Neuron (in vitro differentiated cells): ENCODE results near the gene CDH2.

Experiments used
- H2AFZ ChIP-seq: one replicate; pipeline ENCODE4 v1.6.1; 2013; ENCODE audit warnings: low read depth, mild to moderate bottlenecking, inconsistent platforms, low read length, moderate library complexity
- H3K27me3 ChIP-seq: one replicate; pipeline ENCODE4 v1.6.1; 2013; ENCODE audit warnings: low read length; ENCODE audit not compliant: insufficient read depth
- H3K36me3 ChIP-seq: one replicate; pipeline ENCODE4 v1.6.1; 2013; ENCODE audit warnings: low read length; ENCODE audit not compliant: insufficient read depth
- H3K4me1 ChIP-seq: one replicate; pipeline ENCODE4 v1.6.1; 2013; ENCODE audit warnings: low read length; ENCODE audit not compliant: insufficient read depth
- H3K4me3 ChIP-seq: 2 replicates; pipeline ENCODE4 v1.5.1; 2013; ENCODE audit warnings: mild to moderate bottlenecking, low read length, moderate library complexity
- H3K9me3 ChIP-seq: one replicate; pipeline ENCODE4 v1.6.1; 2013; ENCODE audit warnings: low read length

Gene CDH2

GRCh38 chr18:28114472-28114871, 62.5 kb downstream of the CDH2 start:
- Histone ChIP-seq H3K9me3 (no peaks in the 10 kb centered on the region), H3K27me3 (no peaks in the 10 kb centered on the region), H3K4me1 (peaks cover 31% of the 10 kb centered on the region), H2AFZ (no peak overlapping the region), H3K36me3 (peaks cover 20% of the 10 kb centered on the region), H3K4me3 (no peak overlapping the region)

- peaks cover 35% of the 10 kb centered on the region for H3K4me1 ChIP-seq
- H2AFZ ChIP-seq: no peak overlapping the region
- peaks cover 17% of the 10 kb centered on the region for H3K36me3 ChIP-seq
- no peaks in the 10 kb centered on the region for H3K27me3 ChIP-seq
- no peak overlapping the region for H3K4me3 ChIP-seq
- H3K9me3 ChIP-seq: no peaks in the 10 kb centered on the region
Observed at GRCh38 chr18:28113271-28114029, 63.5 kb downstream of the CDH2 start.

- H3K4me3 ChIP-seq: no peak overlapping the region
Observed at GRCh38 chr18:28112056-28112470, 64.9 kb downstream of the CDH2 start.

GRCh38 chr18:28110924-28111323, 66.0 kb downstream of the CDH2 start:
- H3K9me3 ChIP-seq: no peaks in the 10 kb centered on the region
- H3K27me3 ChIP-seq: no peaks in the 10 kb centered on the region
- peaks cover 19% of the 10 kb centered on the region for H3K36me3 ChIP-seq
- no peak overlapping the region for H3K4me3 ChIP-seq
- no peak overlapping the region for H2AFZ ChIP-seq
- peaks cover 38% of the 10 kb centered on the region for H3K4me1 ChIP-seq

More at GRCh38 chr18:28112056-28112470, 64.9 kb downstream of the CDH2 start:
- H3K27me3 ChIP-seq: no peaks in the 10 kb centered on the region
- H3K4me1 ChIP-seq: peaks cover 38% of the 10 kb centered on the region
- H2AFZ ChIP-seq: no peak overlapping the region
- no peaks in the 10 kb centered on the region for H3K9me3 ChIP-seq
- peaks cover 17% of the 10 kb centered on the region for H3K36me3 ChIP-seq

GRCh38 chr18:28109781-28110560, 67.0 kb downstream of the CDH2 start:
- peaks cover 22% of the 10 kb centered on the region for H3K36me3 ChIP-seq
- H3K4me1 ChIP-seq: peaks cover 34% of the 10 kb centered on the region
- H3K27me3 ChIP-seq: no peaks in the 10 kb centered on the region
- H3K4me3 ChIP-seq: no peak overlapping the region
- no peaks in the 10 kb centered on the region for H3K9me3 ChIP-seq
- H2AFZ ChIP-seq: no peak overlapping the region

- H3K9me3 ChIP-seq: no peaks in the 10 kb centered on the region
- no peak overlapping the region for H2AFZ ChIP-seq
- no peak overlapping the region for H3K4me3 ChIP-seq
- H3K4me1 ChIP-seq: peaks cover 28% of the 10 kb centered on the region
- no peaks in the 10 kb centered on the region for H3K27me3 ChIP-seq
- peaks cover 28% of the 10 kb centered on the region for H3K36me3 ChIP-seq
Observed at GRCh38 chr18:28108814-28109213, 68.1 kb downstream of the CDH2 start.

GRCh38 chr18:28108254-28108653, 68.7 kb downstream of the CDH2 start:
- peaks cover 28% of the 10 kb centered on the region for H3K4me1 ChIP-seq
- H3K36me3 ChIP-seq: peaks cover 28% of the 10 kb centered on the region
- no peaks in the 10 kb centered on the region for H3K9me3 ChIP-seq
- no peak overlapping the region for H3K4me3 ChIP-seq
- H2AFZ ChIP-seq: no peak overlapping the region
- H3K27me3 ChIP-seq: no peaks in the 10 kb centered on the region

- Histone ChIP-seq H3K36me3 (peaks cover 41% of the 10 kb centered on the region), H2AFZ (no peak overlapping the region), H3K9me3 (peaks cover 6% of the 10 kb centered on the region), H3K4me1 (no peaks in the 10 kb centered on the region), H3K27me3 (no peaks in the 10 kb centered on the region), H3K4me3 (no peak overlapping the region)
Observed at GRCh38 chr18:28099237-28099636, 77.7 kb downstream of the CDH2 start.

- H3K4me3 ChIP-seq: no peak overlapping the region
- peaks cover 2% of the 10 kb centered on the region for H3K4me1 ChIP-seq
- H3K9me3 ChIP-seq: peaks cover 6% of the 10 kb centered on the region
- peaks cover 42% of the 10 kb centered on the region for H3K36me3 ChIP-seq
- H2AFZ ChIP-seq: no peak overlapping the region
- H3K27me3 ChIP-seq: no peaks in the 10 kb centered on the region
Observed at GRCh38 chr18:28095631-28096030, 81.3 kb downstream of the CDH2 start.

GRCh38 chr18:28095041-28095440, 81.9 kb downstream of the CDH2 start:
- no peak overlapping the region for H3K4me3 ChIP-seq
- peaks cover 36% of the 10 kb centered on the region for H3K36me3 ChIP-seq
- H2AFZ ChIP-seq: no peak overlapping the region
- H3K9me3 ChIP-seq: peaks cover 4% of the 10 kb centered on the region
- H3K27me3 ChIP-seq: no peaks in the 10 kb centered on the region
- H3K4me1 ChIP-seq: peaks cover 5% of the 10 kb centered on the region

GRCh38 chr18:28091197-28091596, 85.7 kb downstream of the CDH2 start:
- Histone ChIP-seq H2AFZ (no peak overlapping the region), H3K9me3 (no peaks in the 10 kb centered on the region), H3K4me3 (no peak overlapping the region), H3K27me3 (no peaks in the 10 kb centered on the region), H3K4me1 (peaks cover 43% of the 10 kb centered on the region), H3K36me3 (peaks cover 18% of the 10 kb centered on the region)

GRCh38 chr18:28088477-28088876, 88.5 kb downstream of the CDH2 start:
- Histone ChIP-seq H3K36me3 (peaks cover 11% of the 10 kb centered on the region), H3K9me3 (no peaks in the 10 kb centered on the region), H3K4me3 (no peak overlapping the region), H2AFZ (no peak overlapping the region), H3K4me1 (peaks cover 66% of the 10 kb centered on the region), H3K27me3 (no peaks in the 10 kb centered on the region)
